Esophagus squamous epithelium (tissue), 5 donors: ENCODE results near the gene AHRR. TPM values are rescaled to one million over a fixed set of nuclear protein-coding genes. Genes with fewer than 3 reads are reported as not detected.

Source experiments
- DNase-seq: peaks from one replicate; lab custom pipeline; 2025; lab: John Stamatoyannopoulos, UW
- H3K27ac ChIP-seq, 4 donors: fragments of 200-600 bp; sonication (generic); one replicate each; pipeline ENCODE4 v1.5.1; 2016 to 2019; ENCODE audit warnings: mild to moderate bottlenecking in 1 of 4
- H3K27me3 ChIP-seq, 4 donors: fragments of 200-600 bp; sonication (generic); 1 replicate in 3 of 4; 2 replicates in 1 of 4; pipeline versions ENCODE4 v1.5.1 to v1.6.0; 2017 to 2021; ENCODE audit warnings: antibody characterized with exemption in 1 of 4
- H3K36me3 ChIP-seq, 3 donors: fragments of 200-600 bp; sonication (generic); one replicate each; pipeline ENCODE4 v1.5.1; 2016 to 2019
- H3K4me1 ChIP-seq, 3 donors: fragments of 200-600 bp; sonication (generic); one replicate each; pipeline ENCODE4 v1.5.1; 2017 to 2019
- H3K4me3 ChIP-seq, 4 donors: fragments of 200-600 bp; sonication (generic); 1 replicate in 3 of 4; 2 replicates in 1 of 4; pipeline ENCODE4 v1.5.1; 2016 to 2019; ENCODE audit warnings: mild to moderate bottlenecking in 2 of 4, moderate library complexity in 1 of 4
- H3K9me3 ChIP-seq, 3 donors: fragments of 200-600 bp; sonication (generic); one replicate each; pipeline ENCODE4 v1.5.1; 2016 to 2019
- POLR2A ChIP-seq, 4 donors: fragments of 450-650 bp; IDR thresholded peaks; one replicate each; pipeline ENCODE4 v1.6.1; 2017; ENCODE audit warnings: antibody characterized with exemption in 4 of 4, mild to moderate bottlenecking in 4 of 4, moderate library complexity in 3 of 4
- WGBS, 2 donors: methylation state at CpG; one replicate each; pipeline ENCODE4 v1.1.5; 2018; 5-methylcytosine and 5-hydroxymethylcytosine counted together
- intact Hi-C: fragments of 100-400 bp; cut with DNase I; formaldehyde crosslinking; loops from one replicate; pipeline ENCODE4 v1.15.0; 2022
- total RNA-seq, 4 donors: library from RNA; depleted of rRNA; stranded (reverse); fragments of >200 nt; gene quantifications; one replicate each; pipeline ENCODE4 v1.1.0, GENCODE V29; 2016
- TF ChIP-seq, protein P1 (sequence below), 6 experiments: fragments of 450-650 bp in 4 of 6; fragments of 200-600 bp in 2 of 6; sonication (generic) in 2 of 6; IDR thresholded peaks; one replicate each; pipeline ENCODE4 v1.5.1; 2016 to 2019; ENCODE audit warnings: antibody characterized with exemption in 6 of 6, mild to moderate bottlenecking in 4 of 6, moderate library complexity in 4 of 6
- donor health status: DM: yes; HTN: yes; CAD: no.

The AHRR gene
- total RNA-seq, 4 donors from 2014 or later: 0.66 to 1.5 (median 1.1) TPM

DNA sequence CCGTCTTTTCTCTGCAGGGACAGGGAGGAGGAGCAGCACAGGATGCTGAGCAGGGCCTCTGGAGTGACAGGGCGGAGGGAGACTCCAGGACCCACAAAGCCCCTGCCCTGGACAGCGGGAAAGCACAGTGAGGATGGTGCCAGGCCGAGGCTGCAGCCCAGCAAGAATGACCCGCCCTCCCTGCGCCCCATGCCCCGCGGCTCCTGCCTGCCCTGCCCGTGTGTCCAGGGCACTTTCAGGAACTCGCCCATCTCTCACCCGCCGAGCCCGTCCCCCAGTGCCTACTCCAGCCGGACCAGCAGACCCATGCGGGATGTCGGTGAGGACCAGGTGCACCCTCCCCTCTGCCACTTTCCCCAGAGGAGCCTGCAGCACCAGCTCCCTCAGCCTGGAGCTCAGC, 112.3 kb downstream of the AHRR start:
- no CpG with 5 or more reads among the region's 16 CpGs for WGBS, 2 donors
- intact Hi-C loops: no loop called here
- Histone ChIP-seq H3K27ac (no peak overlapping the region), H3K9me3 (no peaks in the 10 kb centered on the region), H3K4me3 (no peak overlapping the region), H3K36me3 (no peaks in the 10 kb centered on the region), H3K27me3 (peaks cover 0 to 26% (median 0%) of the 10 kb centered on the region in 4 donors), H3K4me1 (peaks cover 0 to 18% (median 3%) of the 10 kb centered on the region in 3 donors)
- TF ChIP-seq, protein P1, sequence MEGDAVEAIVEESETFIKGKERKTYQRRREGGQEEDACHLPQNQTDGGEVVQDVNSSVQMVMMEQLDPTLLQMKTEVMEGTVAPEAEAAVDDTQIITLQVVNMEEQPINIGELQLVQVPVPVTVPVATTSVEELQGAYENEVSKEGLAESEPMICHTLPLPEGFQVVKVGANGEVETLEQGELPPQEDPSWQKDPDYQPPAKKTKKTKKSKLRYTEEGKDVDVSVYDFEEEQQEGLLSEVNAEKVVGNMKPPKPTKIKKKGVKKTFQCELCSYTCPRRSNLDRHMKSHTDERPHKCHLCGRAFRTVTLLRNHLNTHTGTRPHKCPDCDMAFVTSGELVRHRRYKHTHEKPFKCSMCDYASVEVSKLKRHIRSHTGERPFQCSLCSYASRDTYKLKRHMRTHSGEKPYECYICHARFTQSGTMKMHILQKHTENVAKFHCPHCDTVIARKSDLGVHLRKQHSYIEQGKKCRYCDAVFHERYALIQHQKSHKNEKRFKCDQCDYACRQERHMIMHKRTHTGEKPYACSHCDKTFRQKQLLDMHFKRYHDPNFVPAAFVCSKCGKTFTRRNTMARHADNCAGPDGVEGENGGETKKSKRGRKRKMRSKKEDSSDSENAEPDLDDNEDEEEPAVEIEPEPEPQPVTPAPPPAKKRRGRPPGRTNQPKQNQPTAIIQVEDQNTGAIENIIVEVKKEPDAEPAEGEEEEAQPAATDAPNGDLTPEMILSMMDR (IDR thresholded peaks at IDR 0.05): no peak
- TF ChIP-seq POLR2A (IDR thresholded peaks at IDR 0.05): no peak
- DNase-seq: no peak

GRCh38 chr5:434443-435146, 113.1 kb downstream of the AHRR start:
- DNase-seq: no peak
- TF ChIP-seq POLR2A (IDR thresholded peaks at IDR 0.05): no peak
- TF ChIP-seq, protein P1 (IDR thresholded peaks at IDR 0.05): no peak
- Histone ChIP-seq H3K27ac (no peak overlapping the region), H3K9me3 (no peaks in the 10 kb centered on the region), H3K27me3 (peaks cover 0 to 26% (median 0%) of the 10 kb centered on the region in 4 donors), H3K4me1 (peaks cover 0 to 14% (median 3%) of the 10 kb centered on the region in 3 donors), H3K4me3 (no peak overlapping the region), H3K36me3 (no peaks in the 10 kb centered on the region)
- intact Hi-C loops: no loop called here
- WGBS, 2 donors: 69 to 77% methylated on average over 7 to 10 of the region's 26 CpGs

DNA sequence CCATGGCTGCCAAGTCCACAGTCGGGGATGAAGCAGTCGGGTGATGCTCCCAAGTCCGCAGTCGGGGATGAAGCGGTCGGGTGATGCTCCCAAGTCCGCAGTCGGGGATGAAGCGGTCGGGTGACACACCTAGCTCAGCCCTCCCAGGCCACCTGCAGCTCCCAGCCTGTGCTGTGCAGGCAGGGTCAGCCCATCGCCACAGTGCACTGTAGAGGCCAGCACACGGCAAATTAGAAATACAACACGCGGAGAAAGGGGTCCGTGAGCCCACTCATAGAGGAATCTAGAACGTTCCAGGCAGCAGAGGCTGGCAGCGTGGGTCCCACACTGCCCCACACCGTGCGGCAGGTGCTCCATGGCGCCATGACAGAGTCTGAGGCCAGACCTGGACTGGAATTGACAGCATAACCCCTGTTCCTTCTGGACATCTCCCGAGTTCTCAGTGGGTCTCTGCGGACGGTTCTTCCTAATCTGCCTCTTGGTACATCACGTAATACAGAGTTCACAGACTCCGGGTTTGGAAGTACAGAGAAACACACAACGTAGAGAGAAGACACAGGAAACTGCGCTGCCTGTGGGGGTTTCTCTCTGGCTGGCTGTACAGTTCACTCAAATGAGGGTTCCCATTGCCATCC, 113.8 kb downstream of the AHRR start:
- Histone ChIP-seq H3K27me3 (peaks cover 0 to 26% (median 0%) of the 10 kb centered on the region in 4 donors), H3K27ac (no peak overlapping the region), H3K4me1 (peaks cover 0 to 7% (median 0%) of the 10 kb centered on the region in 3 donors), H3K4me3 (no peak overlapping the region), H3K36me3 (no peaks in the 10 kb centered on the region), H3K9me3 (no peaks in the 10 kb centered on the region)
- WGBS, 2 donors: 82 to 85% methylated on average over 19 to 25 of the region's 27 CpGs
- no peak for TF ChIP-seq POLR2A (IDR thresholded peaks at IDR 0.05)
- TF ChIP-seq, protein P1 (IDR thresholded peaks at IDR 0.05): no peak
- intact Hi-C loops: no loop called here
- DNase-seq: no peak

DNA sequence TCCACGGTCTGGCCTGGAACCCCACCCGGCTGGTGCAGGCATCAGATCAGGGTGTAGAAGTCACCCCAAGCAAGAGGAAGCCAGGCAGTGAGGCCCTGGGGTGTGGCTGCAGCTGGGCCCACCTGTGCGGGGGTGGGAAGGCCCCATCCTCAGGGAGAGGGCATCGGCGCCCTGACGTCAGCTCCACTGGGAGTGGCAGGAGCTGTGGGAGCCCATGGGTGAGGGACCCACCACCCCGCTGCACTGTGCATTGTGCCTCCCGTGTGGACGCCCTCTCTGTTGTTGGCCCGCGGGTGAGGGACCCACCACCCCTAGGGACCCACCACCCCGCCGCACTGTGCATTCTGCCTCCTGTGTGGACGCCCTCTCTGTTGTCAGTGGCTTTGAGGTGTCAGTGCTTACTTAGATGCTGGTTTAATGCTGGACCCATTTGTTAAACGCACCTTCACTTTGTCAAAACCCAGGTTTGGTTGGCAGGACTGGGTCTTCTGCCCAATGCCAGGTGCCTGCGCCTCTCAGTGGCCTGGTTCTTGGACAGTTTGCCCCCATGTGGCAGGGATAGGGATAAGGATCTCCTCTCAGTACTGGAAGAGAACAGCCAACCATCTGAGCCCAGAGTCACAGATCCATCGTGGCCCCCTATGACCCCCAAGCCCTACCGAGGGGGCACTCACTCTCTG, 114.6 kb downstream of the AHRR start:
- no peaks in the 10 kb centered on the region for H3K4me1 ChIP-seq
- H3K27ac ChIP-seq: no peak overlapping the region
- H3K36me3 ChIP-seq: no peaks in the 10 kb centered on the region
- WGBS, 2 donors: 65 to 67% methylated on average over 5 to 8 of the region's 18 CpGs
- H3K4me3 ChIP-seq: no peak overlapping the region
- intact Hi-C loops: no loop called here
- TF ChIP-seq, protein P1 (IDR thresholded peaks at IDR 0.05): peak in 5 of 6 experiments; percentile 8 to 52 (median 23)
- no peak for TF ChIP-seq POLR2A (IDR thresholded peaks at IDR 0.05)
- H3K9me3 ChIP-seq: no peaks in the 10 kb centered on the region
- peaks cover 0 to 23% (median 0%) of the 10 kb centered on the region in 4 donors for H3K27me3 ChIP-seq
- no peak for DNase-seq

- no peaks in the 10 kb centered on the region for H3K9me3 ChIP-seq
- intact Hi-C loops: no loop called here
- 67% methylated on average over 1 of the region's 5 CpGs; no CpG with 5 or more reads in 1 of the 2 donors for WGBS, 2 donors
- H3K36me3 ChIP-seq: no peaks in the 10 kb centered on the region
- DNase-seq: no peak
- H3K4me1 ChIP-seq: no peaks in the 10 kb centered on the region
- H3K4me3 ChIP-seq: no peak overlapping the region
- TF ChIP-seq POLR2A (IDR thresholded peaks at IDR 0.05): no peak
- peaks cover 0 to 20% (median 0%) of the 10 kb centered on the region in 4 donors for H3K27me3 ChIP-seq
- H3K27ac ChIP-seq: no peak overlapping the region
Measured at GRCh38 chr5:436641-436975, 115.1 kb downstream of the AHRR start.
